GM21367 (cell line): ENCODE measurements around the gene F2RL2.
"Not testable (repeated sequence)": the region's sequence is repeated elsewhere in the genome, so short reads cannot be mapped to it uniquely, and the experiment has no call there.

Source experiments
- ATAC-seq: cut with Tn5 transposase; IDR thresholded peaks from one replicate; pipeline ENCODE4 v1.9.1; 2021; ENCODE audit not compliant: unreplicated experiment

F2RL2 gene

GRCh38 chr5:76625087-76625815, 2.0 kb upstream of the F2RL2 start:
- no peak for ATAC-seq

- no peak for ATAC-seq
Observed at GRCh38 chr5:76622076-76622475, 1.1 kb downstream of the F2RL2 start.

- ATAC-seq: no peak
Observed at GRCh38 chr5:76620166-76620565, 3.0 kb downstream of the F2RL2 start.

GRCh38 chr5:76617675-76618074, 5.5 kb downstream of the F2RL2 start:
- no peak for ATAC-seq

GRCh38 chr5:76617229-76617628, 6.0 kb downstream of the F2RL2 start:
- no peak for ATAC-seq

- ATAC-seq: no peak
Observed at GRCh38 chr5:76616206-76616605, 7.0 kb downstream of the F2RL2 start.

GRCh38 chr5:76615759-76616158, 7.4 kb downstream of the F2RL2 start:
- ATAC-seq: no peak

- ATAC-seq: no peak
Observed at GRCh38 chr5:76612942-76613341, 10.3 kb downstream of the F2RL2 start.

- ATAC-seq: no peak
Observed at GRCh38 chr5:76610196-76610595, 13.0 kb downstream of the F2RL2 start.

- no peak for ATAC-seq
Observed at GRCh38 chr5:76608833-76609232, 14.4 kb downstream of the F2RL2 start.

GRCh38 chr5:76607353-76607871, 15.8 kb downstream of the F2RL2 start:
- no peak for ATAC-seq

- ATAC-seq: no peak
Observed at GRCh38 chr5:76606701-76607100, 16.5 kb downstream of the F2RL2 start.

- ATAC-seq: no peak
Observed at GRCh38 chr5:76604838-76605237, 18.4 kb downstream of the F2RL2 start.

- not testable (repeated sequence) for ATAC-seq
Observed at GRCh38 chr5:76603991-76604390, 19.2 kb downstream of the F2RL2 start.

- ATAC-seq: no peak
Observed at GRCh38 chr5:76602094-76602726, 21.0 kb downstream of the F2RL2 start.

- no peak for ATAC-seq
Observed at GRCh38 chr5:76601470-76601869, 21.7 kb downstream of the F2RL2 start.

- no peak for ATAC-seq
Observed at GRCh38 chr5:76600716-76601115, 22.5 kb downstream of the F2RL2 start.

- ATAC-seq: no peak
Observed at GRCh38 chr5:76598531-76598930, 24.7 kb downstream of the F2RL2 start.

- ATAC-seq: no peak
Observed at GRCh38 chr5:76595755-76596481, 27.3 kb downstream of the F2RL2 start.

GRCh38 chr5:76594107-76594506, 29.1 kb downstream of the F2RL2 start:
- no peak for ATAC-seq

GRCh38 chr5:76592692-76593091, 30.5 kb downstream of the F2RL2 start:
- ATAC-seq: no peak

- no peak for ATAC-seq
Observed at GRCh38 chr5:76591366-76591765, 31.8 kb downstream of the F2RL2 start.
